Activated CD8-positive, alpha-beta memory T cell treated with anti-CD3 and anti-CD28 coated beads, Interleukin-2, amount 50 U/mL, for 24 hours (primary cell): ENCODE data around the gene ADAM12.

Experiments used
- DNase-seq: peaks from one replicate; pipeline ENCODE4 v3.0.0-alpha.2; 2020; ENCODE audit errors: extremely low read depth

Gene ADAM12

GRCh38 chr10:126021833-126022500 lies 366.3 kb downstream of the ADAM12 start:
- no peak for DNase-seq

DNA sequence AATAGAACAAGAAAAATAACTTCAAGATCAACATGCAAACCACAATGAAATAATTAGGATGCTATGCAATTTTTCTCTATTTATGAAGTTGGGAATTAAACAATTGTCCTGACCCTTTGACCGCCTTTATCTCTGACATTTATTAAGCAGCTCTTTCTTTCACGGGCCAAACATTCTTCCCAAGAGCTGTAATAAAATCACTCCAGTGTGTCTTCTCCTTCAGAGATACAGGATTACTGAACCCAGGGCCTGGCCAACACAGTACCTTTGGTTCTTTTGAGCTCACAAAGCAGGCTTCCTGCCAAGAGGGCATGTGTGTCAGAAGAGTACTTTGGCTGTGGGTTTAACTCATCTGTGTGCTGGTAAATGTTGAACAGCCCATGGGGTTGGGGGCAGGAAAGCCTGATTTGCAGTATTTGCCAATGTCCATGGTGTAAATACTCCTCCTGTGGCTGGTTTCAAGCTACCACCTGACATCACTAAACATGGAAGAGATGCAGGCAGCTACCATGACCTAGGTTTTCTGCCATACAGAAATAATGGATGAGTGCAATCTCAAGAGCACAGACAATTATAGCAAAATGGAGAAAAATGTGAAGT lies 370.2 kb downstream of the ADAM12 start:
- DNase-seq, result no peak

DNA sequence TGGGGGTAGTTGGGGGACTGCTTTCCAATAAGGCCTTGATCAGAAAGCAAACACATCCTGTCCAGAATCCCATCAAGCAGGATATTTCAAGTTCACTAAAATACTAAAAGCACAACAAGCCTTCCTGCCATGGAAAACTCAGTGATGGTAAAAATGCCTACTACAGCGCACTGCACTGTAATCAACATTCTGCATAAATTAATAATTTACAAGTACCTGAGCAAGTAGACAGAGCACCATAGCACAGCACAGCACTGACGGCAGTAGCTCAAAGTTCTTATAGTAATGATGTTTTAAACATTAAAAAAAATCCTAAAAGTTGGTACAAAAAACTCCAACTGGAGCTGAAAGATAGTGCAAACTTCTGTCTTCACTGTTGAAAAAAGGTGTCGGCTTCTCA lies 371.4 kb downstream of the ADAM12 start:
- DNase-seq, result no peak

- no peak for DNase-seq
Measured at GRCh38 chr10:126016156-126016805, 372.0 kb downstream of the ADAM12 start.

DNA sequence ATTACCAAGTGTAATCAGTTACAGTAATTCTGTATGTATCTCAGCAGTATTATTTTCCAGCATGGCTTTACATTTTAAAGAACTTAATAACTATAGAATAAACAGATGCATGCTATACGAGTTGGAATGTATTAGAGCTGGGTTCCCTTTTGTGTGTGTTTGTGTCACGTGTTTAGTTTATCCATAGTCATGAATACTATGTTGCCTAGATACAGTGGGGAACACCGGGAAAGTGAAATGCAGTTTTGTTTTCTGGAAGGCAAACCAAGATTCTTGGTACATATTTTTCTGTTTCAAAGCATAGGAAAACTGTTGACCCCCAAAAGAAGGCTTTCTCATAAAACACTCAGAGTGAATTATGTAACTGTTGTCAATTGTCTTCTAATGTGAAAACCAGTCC lies 372.9 kb downstream of the ADAM12 start:
- DNase-seq, result no peak

DNA sequence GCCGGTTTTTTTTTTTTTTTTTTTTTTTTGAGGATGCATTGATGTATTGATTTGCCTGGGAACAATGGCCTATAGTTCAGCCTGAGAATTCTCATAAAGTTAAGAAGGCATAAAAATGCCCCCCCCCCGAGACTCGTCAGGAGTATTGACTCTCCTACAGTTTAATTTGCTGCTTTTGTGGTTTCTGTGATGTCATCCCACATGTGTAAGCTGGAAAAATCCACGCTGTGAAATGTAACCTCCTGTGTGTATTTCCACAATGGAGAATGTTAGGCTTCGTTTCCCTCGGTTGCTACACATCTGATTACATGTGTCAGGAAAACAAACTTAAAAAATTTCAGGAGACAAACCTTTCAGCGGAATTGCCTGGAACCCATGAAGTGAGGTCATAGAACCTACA lies 374.0 kb downstream of the ADAM12 start:
- no peak for DNase-seq

DNA sequence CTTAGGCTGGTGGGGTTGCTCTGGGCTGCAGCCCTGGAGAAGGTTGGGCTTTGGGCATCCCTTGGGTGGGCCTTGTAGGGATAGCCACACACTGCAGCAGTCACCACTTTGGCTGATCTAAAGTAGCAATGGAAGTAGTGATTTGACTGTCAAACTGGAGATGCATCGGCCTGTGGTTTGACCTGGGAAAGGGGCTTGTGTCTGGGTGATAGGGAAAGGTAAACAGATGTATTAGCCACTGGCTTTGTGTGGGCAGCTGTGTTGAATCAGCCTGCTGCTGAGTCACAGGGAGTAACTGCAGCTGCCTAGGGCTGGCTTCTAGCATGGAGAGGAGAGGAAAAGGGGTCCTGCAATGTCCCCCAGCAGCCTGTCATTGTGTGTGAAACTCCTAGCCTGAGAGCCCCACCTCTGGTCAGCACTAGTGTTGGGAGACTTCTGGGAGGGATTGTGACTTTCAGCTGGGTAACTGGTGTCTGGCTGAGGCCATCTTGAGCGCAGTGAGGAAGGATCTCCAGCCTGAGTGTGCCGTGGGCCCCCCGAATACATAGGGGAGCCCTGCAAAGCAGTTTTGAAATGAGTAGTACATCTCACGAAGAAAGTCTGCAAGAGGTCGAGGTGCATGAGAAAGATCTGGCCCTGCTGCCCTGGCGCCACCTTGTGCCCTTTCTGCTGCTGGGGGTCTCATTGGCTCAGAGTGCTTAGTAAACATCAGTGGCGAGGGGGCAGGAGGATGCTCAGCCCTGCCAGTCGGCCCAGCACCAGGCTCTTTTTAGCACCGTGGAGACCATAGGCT lies 374.6 kb downstream of the ADAM12 start:
- DNase-seq, result no peak

GRCh38 chr10:126012485-126012884 lies 375.8 kb downstream of the ADAM12 start:
- no peak for DNase-seq

DNA sequence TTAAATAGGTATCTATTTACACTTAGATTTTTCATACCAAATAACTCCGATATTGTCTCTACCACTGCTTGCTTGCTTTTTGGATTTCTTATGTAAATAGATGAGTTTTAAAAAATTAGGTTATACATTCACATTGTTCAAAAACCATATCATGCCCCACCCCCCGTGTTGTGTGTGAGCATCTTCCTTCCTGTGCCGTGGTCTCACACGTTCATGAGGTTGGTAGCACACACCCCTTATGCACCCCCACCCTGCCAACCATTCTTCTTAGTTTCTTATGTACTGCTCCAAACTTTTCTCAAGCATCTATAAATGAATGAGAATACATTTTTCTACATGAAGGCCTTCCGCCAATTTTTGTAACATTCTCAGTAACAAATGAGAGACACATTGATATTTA lies 376.3 kb downstream of the ADAM12 start:
- no peak for DNase-seq

- DNase-seq, result no peak
Measured at GRCh38 chr10:126009650-126010049, 378.6 kb downstream of the ADAM12 start.

GRCh38 chr10:126006906-126007305 lies 381.4 kb downstream of the ADAM12 start:
- DNase-seq, result no peak

- DNase-seq, result no peak
Measured at GRCh38 chr10:126006264-126006663, 382.0 kb downstream of the ADAM12 start.

- DNase-seq, result no peak
Measured at GRCh38 chr10:126004752-126005151, 383.5 kb downstream of the ADAM12 start.

DNA sequence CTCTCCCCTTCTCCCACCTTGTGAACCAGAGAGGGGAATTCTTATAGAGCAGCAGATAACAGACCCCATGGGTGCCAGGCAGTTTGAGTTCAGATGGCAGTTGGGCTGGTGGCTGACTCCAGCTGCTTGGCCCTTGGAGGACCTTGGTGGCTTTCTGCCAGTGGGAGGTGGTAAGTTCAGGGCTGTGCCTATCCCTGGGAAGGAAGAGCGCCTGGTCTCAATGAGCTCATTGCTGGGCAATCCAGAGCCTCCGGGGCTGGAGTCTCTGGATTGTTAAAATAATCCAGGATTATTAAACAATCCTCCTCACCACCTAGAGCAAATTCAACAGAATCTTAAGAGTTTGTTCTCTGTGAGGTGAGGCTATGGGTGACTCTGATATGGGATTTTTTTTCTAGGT lies 386.7 kb downstream of the ADAM12 start:
- no peak for DNase-seq

DNA sequence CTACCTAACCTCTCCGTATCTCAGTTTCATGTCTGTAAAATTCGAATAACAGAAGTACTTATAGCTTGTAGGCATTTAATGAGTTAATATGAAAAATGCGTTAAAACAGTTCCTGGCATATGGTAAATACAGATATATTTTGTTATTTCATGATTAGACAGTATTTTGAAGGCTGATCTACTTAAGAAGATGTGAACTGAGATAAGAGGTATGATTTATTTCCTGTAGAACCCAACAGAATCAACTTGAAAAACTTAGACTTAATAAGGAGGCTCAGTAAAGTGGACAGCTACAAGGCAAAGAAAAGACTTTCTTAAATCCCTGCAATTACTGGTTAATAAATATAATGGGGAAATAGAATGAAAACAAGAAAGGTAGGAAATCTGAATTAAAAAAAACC lies 388.6 kb downstream of the ADAM12 start:
- DNase-seq, result no peak

GRCh38 chr10:125997586-125997985 lies 390.7 kb downstream of the ADAM12 start:
- DNase-seq, result no peak

DNA sequence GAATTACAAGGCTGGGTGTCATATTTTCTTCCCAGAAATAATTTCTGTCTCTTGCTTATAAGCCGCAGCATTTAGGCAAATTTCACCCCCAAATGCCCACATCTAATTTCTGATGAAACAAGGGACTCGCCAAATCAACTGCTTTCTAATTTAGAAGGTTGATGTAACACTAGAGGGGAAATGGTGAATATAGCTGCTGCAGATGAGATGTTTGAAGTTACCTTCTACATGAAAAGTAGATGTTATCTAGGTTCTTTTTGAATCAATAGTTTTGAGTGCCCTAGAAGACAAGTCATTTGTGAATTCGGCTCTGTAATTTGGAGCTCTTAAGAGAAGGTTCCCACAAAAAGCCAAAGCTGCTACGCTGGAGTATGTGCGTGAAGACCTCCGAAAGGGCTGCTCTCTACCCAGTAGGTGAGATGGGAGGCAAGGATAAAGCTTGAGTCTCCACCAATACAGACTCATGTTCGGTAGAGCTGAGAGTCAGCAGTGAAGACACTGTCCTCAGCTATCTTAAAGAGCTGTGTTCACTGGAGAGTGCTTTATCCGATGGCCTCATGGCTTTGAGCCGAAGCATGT lies 392.5 kb downstream of the ADAM12 start:
- no peak for DNase-seq

GRCh38 chr10:125994601-125995000 lies 393.7 kb downstream of the ADAM12 start:
- DNase-seq, result no peak

DNA sequence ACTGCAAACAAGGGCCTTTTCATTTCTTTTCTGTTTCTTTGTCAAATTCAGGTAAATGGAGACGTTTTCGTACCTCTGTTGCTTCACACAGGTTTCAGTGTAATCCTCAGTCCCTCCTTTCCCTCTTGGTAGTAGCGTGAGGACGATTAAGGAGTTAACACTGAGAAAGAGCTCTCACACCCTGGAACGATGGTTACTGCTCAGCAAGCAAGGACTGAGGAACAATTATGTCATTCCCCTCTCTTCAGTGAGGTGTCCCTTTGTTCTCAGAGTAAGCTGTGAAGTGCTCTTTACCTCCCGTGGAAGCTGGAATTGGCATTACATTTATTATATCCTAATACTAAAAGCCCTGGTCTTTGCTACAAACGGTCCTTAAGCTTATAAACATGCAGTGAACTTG lies 396.0 kb downstream of the ADAM12 start:
- DNase-seq, result no peak

- DNase-seq, result no peak
Measured at GRCh38 chr10:125991392-125991791, 396.9 kb downstream of the ADAM12 start.

DNA sequence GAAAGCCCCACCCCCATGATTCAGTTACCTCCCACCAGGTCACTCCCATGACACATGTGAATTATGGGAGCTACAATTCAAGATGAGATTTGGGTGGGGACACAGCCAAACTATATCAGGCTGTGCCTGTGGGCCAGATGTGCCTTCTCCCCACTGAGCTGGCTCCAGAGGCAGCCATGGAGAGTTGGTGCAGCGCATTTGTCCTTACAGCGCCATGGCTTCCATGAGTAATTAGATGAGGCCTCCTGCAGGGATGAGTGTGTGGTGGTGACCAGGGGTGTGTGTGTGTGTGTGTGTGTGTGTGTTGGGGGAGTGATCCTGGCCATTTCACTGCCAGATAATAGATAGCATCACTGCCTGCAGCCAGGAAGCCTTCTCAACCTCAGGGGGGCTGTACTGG lies 397.3 kb downstream of the ADAM12 start:
- no peak for DNase-seq

- DNase-seq, result no peak
Measured at GRCh38 chr10:125989791-125990190, 398.5 kb downstream of the ADAM12 start.
